ENCODE data around the gene MAD1L1. TPM values are rescaled to one million over a fixed set of nuclear protein-coding genes. Genes with fewer than 3 reads are reported as not detected.

MAD1L1 gene
- polyA plus RNA-seq, 4 donors, result 12.3 to 21.7 (median 18.1) TPM

DNA sequence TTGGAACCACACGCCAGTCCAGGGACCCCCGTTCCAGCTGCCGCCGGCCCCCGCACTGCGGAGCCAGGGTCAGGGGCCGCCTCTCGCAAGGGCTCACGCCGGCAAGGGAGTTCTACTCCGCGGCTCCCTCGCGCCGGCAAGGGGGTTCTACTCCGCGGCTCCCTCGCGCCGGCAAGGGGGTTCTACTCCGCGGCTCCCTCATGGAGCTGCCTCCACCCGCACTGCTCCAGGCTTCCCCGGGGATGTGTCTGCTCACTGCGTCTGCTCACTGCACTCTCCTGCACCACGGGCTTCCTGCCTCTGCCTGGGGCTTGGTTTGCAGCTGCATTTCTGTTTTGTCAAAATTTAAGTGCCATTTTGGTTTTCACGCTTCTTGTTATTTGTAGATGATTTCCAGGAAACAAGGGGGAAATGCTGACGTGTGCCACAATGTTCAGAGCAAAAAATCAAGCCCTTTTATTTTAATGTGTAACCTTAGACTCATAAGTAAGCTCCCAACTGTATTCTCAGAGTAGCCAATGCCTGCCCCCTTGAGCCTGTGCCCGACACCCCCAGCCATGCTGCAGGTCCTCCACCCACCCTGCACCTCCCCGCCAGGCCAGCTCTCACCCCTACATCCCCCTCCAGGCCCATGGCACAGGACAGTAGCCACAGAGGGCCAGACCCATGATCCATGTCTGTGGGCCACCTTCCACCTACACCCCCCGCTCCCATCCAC, 246.2 kb downstream of the MAD1L1 start:
- Histone ChIP-seq H3K4me1 (ENCODE audit: control insufficient read depth in 3 of 3, insufficient read depth in 2 of 3, low read depth in 1 of 3, low read length in 2 of 3) (no peaks in the 10 kb centered on the region), H3K27me3 (ENCODE audit: control insufficient read depth in 3 of 3, insufficient read depth in 3 of 3, low read length in 3 of 3) (no peaks in the 10 kb centered on the region), H3K36me3 (ENCODE audit: control insufficient read depth in 3 of 3, insufficient read depth in 2 of 3, low read depth in 1 of 3, low read length in 3 of 3) (peaks cover 0 to 10% (median 0%) of the 10 kb centered on the region in 3 donors), H3K9me3 (ENCODE audit: control insufficient read depth in 2 of 2, insufficient read depth in 1 of 2, low read depth in 1 of 2, low read length in 1 of 2) (no peaks in the 10 kb centered on the region), H3K27ac (ENCODE audit: low read depth in 1 of 3, low read length in 2 of 3) (no peak overlapping the region), H3K4me3 (ENCODE audit: low read depth in 1 of 3, low read length in 3 of 3) (no peak overlapping the region)
- DNase-seq (no peak), FAIRE-seq (no peak)
- WGBS, 3 donors, result 93 to 95% (median 95%) methylated on average over 31 of the region's 31 CpGs

DNA sequence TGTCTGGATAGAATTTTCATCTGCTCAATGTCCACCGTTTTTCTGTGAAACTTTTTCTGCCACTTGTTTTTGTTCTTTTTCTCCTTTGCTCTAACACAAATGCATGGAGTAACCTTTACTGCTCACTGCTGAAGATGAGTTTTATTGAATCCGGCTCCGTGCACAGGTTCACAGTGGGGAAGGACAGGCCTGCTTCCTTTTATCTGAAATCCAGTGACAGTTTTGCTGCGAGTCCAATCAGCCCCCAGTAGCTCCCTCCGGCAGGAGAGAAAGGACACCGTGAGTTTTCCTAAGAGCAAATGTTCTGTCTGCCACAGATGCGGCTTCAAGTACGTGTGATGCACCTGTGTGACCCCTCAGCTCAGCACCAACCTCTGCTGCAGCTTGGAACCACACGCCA, 246.8 kb downstream of the MAD1L1 start:
- Histone ChIP-seq H3K4me1 (ENCODE audit: control insufficient read depth in 3 of 3, insufficient read depth in 2 of 3, low read depth in 1 of 3, low read length in 2 of 3) (no peaks in the 10 kb centered on the region), H3K4me3 (ENCODE audit: low read depth in 1 of 3, low read length in 3 of 3) (no peak overlapping the region), H3K36me3 (ENCODE audit: control insufficient read depth in 3 of 3, insufficient read depth in 2 of 3, low read depth in 1 of 3, low read length in 3 of 3) (peaks cover 0 to 10% (median 0%) of the 10 kb centered on the region in 3 donors), H3K27me3 (ENCODE audit: control insufficient read depth in 3 of 3, insufficient read depth in 3 of 3, low read length in 3 of 3) (no peaks in the 10 kb centered on the region), H3K27ac (ENCODE audit: low read depth in 1 of 3, low read length in 2 of 3) (no peak overlapping the region), H3K9me3 (ENCODE audit: control insufficient read depth in 2 of 2, insufficient read depth in 1 of 2, low read depth in 1 of 2, low read length in 1 of 2) (no peaks in the 10 kb centered on the region)
- DNase-seq, result no peak
- FAIRE-seq, result no peak
- 93 to 97% (median 94%) methylated on average over 9 of the region's 9 CpGs for WGBS, 3 donors

- FAIRE-seq (no peak), DNase-seq (no peak)
- no peak overlapping the region for H3K4me3 ChIP-seq (ENCODE audit: low read depth in 1 of 3, low read length in 3 of 3)
- no peaks in the 10 kb centered on the region for H3K9me3 ChIP-seq (ENCODE audit: control insufficient read depth in 2 of 2, insufficient read depth in 1 of 2, low read depth in 1 of 2, low read length in 1 of 2)
- WGBS, 3 donors, result 89 to 95% (median 93%) methylated on average over 13 of the region's 13 CpGs
- no peak overlapping the region for H3K27ac ChIP-seq (ENCODE audit: low read depth in 1 of 3, low read length in 2 of 3)
- no peaks in the 10 kb centered on the region for H3K27me3 ChIP-seq (ENCODE audit: control insufficient read depth in 3 of 3, insufficient read depth in 3 of 3, low read length in 3 of 3)
- H3K36me3 ChIP-seq (ENCODE audit: control insufficient read depth in 3 of 3, insufficient read depth in 2 of 3, low read depth in 1 of 3, low read length in 3 of 3), result peaks cover 0 to 15% (median 0%) of the 10 kb centered on the region in 3 donors
- H3K4me1 ChIP-seq (ENCODE audit: control insufficient read depth in 3 of 3, insufficient read depth in 2 of 3, low read depth in 1 of 3, low read length in 2 of 3), result no peaks in the 10 kb centered on the region
These were observed 247.7 kb downstream of the MAD1L1 start for GRCh38 chr7:1985042-1985441.

DNA sequence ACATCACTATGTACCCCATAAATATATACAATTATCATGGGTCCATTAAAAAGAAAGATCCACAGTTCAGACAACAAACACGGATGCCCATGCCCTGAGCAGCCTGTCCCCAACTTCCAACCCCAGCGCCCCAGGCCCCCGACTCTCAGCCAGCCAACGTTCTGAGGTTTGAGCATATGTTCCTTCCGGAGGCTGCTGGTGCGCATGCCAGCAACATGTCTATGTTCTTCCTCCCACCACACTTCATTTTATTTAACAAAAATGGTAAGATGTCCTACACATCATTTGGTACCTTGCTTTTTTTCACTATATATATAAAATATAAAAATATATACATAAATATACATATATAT, 250.9 kb downstream of the MAD1L1 start:
- peaks cover 0 to 39% (median 0%) of the 10 kb centered on the region in 3 donors for H3K36me3 ChIP-seq (ENCODE audit: control insufficient read depth in 3 of 3, insufficient read depth in 2 of 3, low read depth in 1 of 3, low read length in 3 of 3)
- FAIRE-seq, result no peak
- 91 to 95% (median 95%) methylated on average over 6 of the region's 6 CpGs for WGBS, 3 donors
- DNase-seq, result no peak
- peaks cover 0 to 7% of the 10 kb centered on the region in 2 donors for H3K9me3 ChIP-seq (ENCODE audit: control insufficient read depth in 2 of 2, insufficient read depth in 1 of 2, low read depth in 1 of 2, low read length in 1 of 2)
- H3K4me3 ChIP-seq (ENCODE audit: low read depth in 1 of 3, low read length in 3 of 3), result no peak overlapping the region
- H3K27me3 ChIP-seq (ENCODE audit: control insufficient read depth in 3 of 3, insufficient read depth in 3 of 3, low read length in 3 of 3), result no peaks in the 10 kb centered on the region
- H3K27ac ChIP-seq (ENCODE audit: low read depth in 1 of 3, low read length in 2 of 3), result no peak overlapping the region
- H3K4me1 ChIP-seq (ENCODE audit: control insufficient read depth in 3 of 3, insufficient read depth in 2 of 3, low read depth in 1 of 3, low read length in 2 of 3), result no peaks in the 10 kb centered on the region

DNA sequence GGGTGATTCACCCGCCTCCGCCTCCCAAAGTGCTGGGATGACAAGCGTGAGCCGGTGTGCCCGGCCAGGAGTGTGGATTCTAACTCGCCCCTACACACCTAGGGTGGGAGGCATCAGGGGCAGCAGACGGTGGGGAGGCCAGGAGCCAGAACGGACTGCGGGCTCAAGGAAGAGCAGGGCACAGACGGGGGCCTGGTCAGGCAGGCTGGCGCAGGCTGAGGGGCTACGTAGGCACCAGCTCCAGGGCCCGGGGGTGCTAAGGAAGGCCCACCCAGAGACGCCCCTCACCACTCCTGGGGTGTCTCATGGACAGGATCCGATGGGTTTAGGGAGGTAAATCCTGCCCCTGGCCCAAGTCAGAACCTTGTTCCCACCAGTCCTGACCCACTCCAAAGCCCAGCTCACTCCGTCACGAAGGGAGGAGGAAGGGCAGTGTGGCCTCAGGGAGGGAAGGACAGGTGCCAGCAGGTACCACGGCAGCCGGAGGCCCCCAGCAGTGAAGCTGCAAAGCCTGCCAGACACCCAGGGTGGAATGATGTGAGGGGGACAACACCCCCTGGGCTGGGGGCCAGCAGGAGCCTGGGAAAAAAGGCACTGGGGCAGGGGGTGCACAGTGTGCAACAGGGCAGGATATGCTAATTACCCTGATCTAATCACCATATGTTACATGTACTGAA, 251.4 kb downstream of the MAD1L1 start:
- no peak for FAIRE-seq

DNA sequence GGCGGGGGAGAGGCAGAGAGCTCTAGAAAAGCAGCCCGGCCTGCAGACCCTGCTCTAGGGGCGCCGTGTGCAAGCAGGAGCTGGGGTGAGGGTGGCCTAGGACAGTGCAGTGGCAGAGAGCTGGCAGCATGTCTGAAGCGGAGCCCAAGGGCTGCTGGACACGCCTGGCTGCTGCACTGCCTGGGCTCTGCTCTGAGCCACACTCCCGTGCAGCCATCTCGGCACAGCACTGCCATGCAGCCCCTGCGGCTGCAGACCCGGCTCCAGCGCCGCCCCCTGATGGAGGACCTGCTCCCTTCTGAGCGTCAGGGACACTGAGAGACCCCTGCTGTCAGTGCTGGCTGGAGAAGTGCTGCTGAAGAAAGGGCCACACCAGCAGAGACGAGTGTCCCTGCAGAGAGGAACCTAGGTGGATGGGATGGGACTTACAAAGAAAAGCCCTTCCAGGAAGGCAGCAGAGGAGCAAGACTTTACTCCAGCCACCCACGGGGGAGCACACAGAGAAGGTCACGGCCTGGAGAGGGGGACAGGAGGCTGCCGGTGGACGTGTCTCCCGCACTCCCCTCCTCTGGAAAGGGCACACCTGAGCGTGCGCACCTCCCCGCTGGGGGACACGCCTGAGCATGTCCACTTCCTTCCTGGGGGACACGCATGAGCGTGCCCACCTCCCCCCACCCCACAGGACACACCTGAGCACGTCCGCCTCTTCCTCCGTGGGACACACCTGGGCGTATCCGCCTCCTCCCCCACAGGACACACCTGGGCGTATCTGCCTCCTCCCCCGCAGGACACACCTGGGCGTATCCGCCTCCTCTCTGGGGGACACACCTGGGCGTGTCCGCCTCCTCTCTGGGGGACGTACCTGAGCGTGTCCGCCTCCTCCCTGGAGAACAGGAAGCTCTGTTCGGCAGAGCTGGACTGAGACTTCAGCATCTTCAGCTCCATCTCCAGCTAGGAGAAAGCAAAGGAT, 252.9 kb downstream of the MAD1L1 start:
- DNase-seq, result no peak
- WGBS, 3 donors, result 88 to 90% (median 88%) methylated on average over 37 to 40 of the region's 40 CpGs
- no peaks in the 10 kb centered on the region for H3K27me3 ChIP-seq (ENCODE audit: control insufficient read depth in 3 of 3, insufficient read depth in 3 of 3, low read length in 3 of 3)
- H3K36me3 ChIP-seq (ENCODE audit: control insufficient read depth in 3 of 3, insufficient read depth in 2 of 3, low read depth in 1 of 3, low read length in 3 of 3), result peaks cover 0 to 42% (median 2%) of the 10 kb centered on the region in 3 donors
- peaks cover 0 to 12% of the 10 kb centered on the region in 2 donors for H3K9me3 ChIP-seq (ENCODE audit: control insufficient read depth in 2 of 2, insufficient read depth in 1 of 2, low read depth in 1 of 2, low read length in 1 of 2)
- no peaks in the 10 kb centered on the region for H3K4me1 ChIP-seq (ENCODE audit: control insufficient read depth in 3 of 3, insufficient read depth in 2 of 3, low read depth in 1 of 3, low read length in 2 of 3)
- H3K4me3 ChIP-seq (ENCODE audit: low read depth in 1 of 3, low read length in 3 of 3), result no peak overlapping the region
- no peak for FAIRE-seq
- no peak overlapping the region for H3K27ac ChIP-seq (ENCODE audit: low read depth in 1 of 3, low read length in 2 of 3)

More for the DNA sequence above, 251.4 kb downstream of the MAD1L1 start:
- Histone ChIP-seq H3K4me3 (ENCODE audit: low read depth in 1 of 3, low read length in 3 of 3) (no peak overlapping the region), H3K9me3 (ENCODE audit: control insufficient read depth in 2 of 2, insufficient read depth in 1 of 2, low read depth in 1 of 2, low read length in 1 of 2) (peaks cover 0 to 12% of the 10 kb centered on the region in 2 donors), H3K27me3 (ENCODE audit: control insufficient read depth in 3 of 3, insufficient read depth in 3 of 3, low read length in 3 of 3) (no peaks in the 10 kb centered on the region), H3K27ac (ENCODE audit: low read depth in 1 of 3, low read length in 2 of 3) (no peak overlapping the region), H3K36me3 (ENCODE audit: control insufficient read depth in 3 of 3, insufficient read depth in 2 of 3, low read depth in 1 of 3, low read length in 3 of 3) (peaks cover 0 to 40% (median 0%) of the 10 kb centered on the region in 3 donors), H3K4me1 (ENCODE audit: control insufficient read depth in 3 of 3, insufficient read depth in 2 of 3, low read depth in 1 of 3, low read length in 2 of 3) (no peaks in the 10 kb centered on the region)
- 91 to 93% (median 91%) methylated on average over 19 of the region's 19 CpGs for WGBS, 3 donors
- DNase-seq, result no peak

DNA sequence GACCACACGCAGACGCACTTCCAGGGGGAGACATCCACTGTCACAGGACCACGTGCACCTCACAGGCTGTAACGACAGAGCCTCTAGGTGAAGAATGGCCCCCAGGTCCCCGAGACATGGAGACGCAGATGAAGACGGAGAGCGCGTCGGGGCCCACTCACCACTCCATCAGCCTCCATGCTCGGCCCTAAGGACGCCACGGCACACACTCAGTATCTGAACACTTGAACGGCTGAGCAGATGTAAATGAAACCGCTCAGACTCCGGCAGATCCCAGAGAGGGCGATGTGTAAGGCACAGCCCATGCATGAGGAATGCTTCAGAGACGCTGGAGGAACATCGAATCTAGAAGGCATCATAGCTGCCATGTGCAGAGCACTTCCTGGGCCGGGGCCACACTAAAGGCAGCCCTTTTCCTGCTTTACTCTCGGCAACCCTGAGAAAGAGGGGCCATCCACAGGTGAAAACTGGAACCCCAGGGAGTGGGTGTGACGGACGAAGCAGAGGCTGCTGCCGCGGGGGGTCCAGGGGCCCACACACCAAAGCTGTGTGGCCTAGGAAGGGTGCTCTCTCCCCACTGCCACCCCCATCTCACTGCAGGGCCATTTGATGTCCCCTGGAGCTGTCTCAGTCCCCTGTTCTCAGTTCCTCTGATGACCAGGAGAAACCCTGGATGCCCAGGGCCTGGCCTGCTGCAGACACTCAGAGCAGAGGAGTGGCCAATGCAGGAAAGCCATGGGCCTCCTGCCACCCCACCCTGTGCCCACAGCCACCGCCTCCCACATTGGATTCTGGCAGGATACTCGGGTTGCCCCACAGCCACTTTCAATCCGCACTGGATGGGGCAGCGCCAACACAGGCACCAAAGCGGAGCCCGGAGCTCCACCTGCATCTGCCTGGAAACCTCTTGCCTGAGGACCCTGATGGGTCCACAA, 253.8 kb downstream of the MAD1L1 start:
- H3K4me3 ChIP-seq (ENCODE audit: low read depth in 1 of 3, low read length in 3 of 3), result no peak overlapping the region
- FAIRE-seq (no peak), DNase-seq (no peak)
- H3K4me1 ChIP-seq (ENCODE audit: control insufficient read depth in 3 of 3, insufficient read depth in 2 of 3, low read depth in 1 of 3, low read length in 2 of 3), result no peaks in the 10 kb centered on the region
- H3K27ac ChIP-seq (ENCODE audit: low read depth in 1 of 3, low read length in 2 of 3), result no peak overlapping the region
- H3K36me3 ChIP-seq (ENCODE audit: control insufficient read depth in 3 of 3, insufficient read depth in 2 of 3, low read depth in 1 of 3, low read length in 3 of 3), result peaks cover 0 to 42% (median 2%) of the 10 kb centered on the region in 3 donors
- H3K9me3 ChIP-seq (ENCODE audit: control insufficient read depth in 2 of 2, insufficient read depth in 1 of 2, low read depth in 1 of 2, low read length in 1 of 2), result peaks cover 0 to 12% of the 10 kb centered on the region in 2 donors
- 95 to 96% (median 96%) methylated on average over 31 of the region's 31 CpGs for WGBS, 3 donors
- no peaks in the 10 kb centered on the region for H3K27me3 ChIP-seq (ENCODE audit: control insufficient read depth in 3 of 3, insufficient read depth in 3 of 3, low read length in 3 of 3)
